Esophagus muscularis mucosa (tissue), 4 donors: Measurements from ENCODE around the gene DFFB. TPM values are rescaled to one million over a fixed set of nuclear protein-coding genes. Genes with fewer than 3 reads are reported as not detected.

ENCODE experiments used
- DNase-seq: peaks from one replicate; pipeline ENCODE4 v3.0.0-alpha.2; 2017; ENCODE audit errors: extremely low spot score
- H3K27ac ChIP-seq, 4 donors: fragments of 200-600 bp; sonication (generic); replicated peaks in 1 of 4; 1 replicate in 3 of 4; 2 replicates in 1 of 4; pipeline ENCODE4 v1.5.1; 2016 to 2019; ENCODE audit warnings: mild to moderate bottlenecking in 1 of 4
- H3K27me3 ChIP-seq, 4 donors: fragments of 200-600 bp; sonication (generic); one replicate each; pipeline versions ENCODE4 v1.5.1 to v1.6.0; 2016 to 2019
- H3K36me3 ChIP-seq, 4 donors: fragments of 200-600 bp; sonication (generic); one replicate each; pipeline ENCODE4 v1.5.1; 2016 to 2019
- H3K4me1 ChIP-seq, 4 donors: fragments of 200-600 bp; sonication (generic); one replicate each; pipeline ENCODE4 v1.5.1; 2016 to 2019
- H3K4me3 ChIP-seq, 4 donors: fragments of 200-600 bp; sonication (generic); 1 replicate in 2 of 4; 2 replicates in 2 of 4; pipeline ENCODE4 v1.5.1; 2016 to 2019; ENCODE audit warnings: mild to moderate bottlenecking in 4 of 4, moderate library complexity in 1 of 4
- H3K9me3 ChIP-seq, 4 donors: fragments of 200-600 bp; sonication (generic); 1 replicate in 3 of 4; 2 replicates in 1 of 4; pipeline ENCODE4 v1.5.1; 2016 to 2019
- EP300 ChIP-seq: sonication (generic); formaldehyde crosslinking; IDR thresholded peaks from one replicate; pipeline ENCODE4 v1.6.1; 2017; ENCODE audit warnings: antibody characterized with exemption
- POLR2A ChIP-seq: fragments of 450-650 bp; IDR thresholded peaks from one replicate; pipeline ENCODE4 v1.6.1; 2017; ENCODE audit warnings: antibody characterized with exemption, moderate library complexity, mild to moderate bottlenecking, low read depth
- POLR2AphosphoS5 ChIP-seq, 2 donors: sonication (generic); formaldehyde crosslinking; IDR thresholded peaks; one replicate each; pipeline ENCODE4 v1.6.1; 2017; ENCODE audit warnings: antibody characterized with exemption in 2 of 2
- WGBS: methylation state at CpG from one replicate; pipeline ENCODE4 v1.1.5; 2018; 5-methylcytosine and 5-hydroxymethylcytosine counted together
- intact Hi-C: fragments of 100-400 bp; cut with DNase I; formaldehyde crosslinking; loops from one replicate; pipeline ENCODE4 v1.15.1; 2023
- total RNA-seq, 4 donors: library from RNA; depleted of rRNA; stranded (reverse); fragments of >200 nt; gene quantifications; one replicate each; pipeline versions ENCODE4 v1.1.0 to v1.2.1, GENCODE V29; 2016
- TF ChIP-seq, protein P1 (sequence below), 3 experiments: fragments of 200-600 bp in 2 of 3; fragments of 450-650 bp in 1 of 3; sonication (generic) in 2 of 3; IDR thresholded peaks; one replicate each; pipeline ENCODE4 v1.5.1; 2017 to 2019; ENCODE audit warnings: antibody characterized with exemption in 3 of 3, mild to moderate bottlenecking in 2 of 3, moderate library complexity in 1 of 3

Gene DFFB
- total RNA-seq, 4 donors from 2014 or later, result 5.0 to 13.4 (median 5.2) TPM

DNA sequence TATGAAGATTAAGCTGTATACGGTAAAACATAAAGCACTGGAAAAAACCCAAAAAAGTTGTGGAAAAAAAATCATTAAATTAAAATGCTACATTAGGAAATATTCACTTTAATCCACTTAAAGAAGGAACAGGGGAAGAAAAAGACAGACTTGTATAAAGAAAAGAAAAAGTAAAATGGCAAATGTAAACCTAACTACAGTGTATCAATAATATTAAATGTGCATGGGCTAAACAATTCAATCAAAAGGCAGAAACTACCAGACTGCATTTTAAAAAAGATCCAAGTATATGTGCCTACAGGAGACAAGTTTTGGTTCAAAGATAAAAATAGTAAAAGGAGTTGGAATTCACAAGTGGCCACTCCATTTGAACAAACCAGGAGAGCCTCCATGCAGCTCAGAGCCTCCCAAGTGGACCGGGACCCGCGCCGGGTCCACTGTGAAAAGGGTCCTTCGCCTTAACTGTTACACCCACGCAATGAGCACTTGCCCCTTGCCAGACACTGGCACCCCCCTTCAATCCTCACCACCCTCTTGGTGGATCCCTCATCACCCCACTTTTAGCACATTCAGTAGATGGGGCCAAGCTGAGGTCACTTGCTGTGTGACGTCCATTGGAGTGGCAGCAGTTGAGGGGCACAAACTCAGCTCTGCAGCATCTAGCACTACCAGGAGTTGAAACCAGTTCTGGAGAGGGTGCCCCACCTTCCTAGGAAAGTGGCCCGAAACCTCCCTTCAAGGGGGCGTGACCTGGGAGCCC is 41.9 kb downstream of the DFFB start:
- intact Hi-C loops, result loop anchor here (10.0 kb wide), 1 partner anchor 104 kb away; the partner anchor contains the start of gene LRRC47
- H3K4me3 ChIP-seq, result peak overlapping the region; percentile 76 to 88 (median 86)
- TF ChIP-seq POLR2A (no peak), EP300 (no peak)
- TF ChIP-seq, protein P1, sequence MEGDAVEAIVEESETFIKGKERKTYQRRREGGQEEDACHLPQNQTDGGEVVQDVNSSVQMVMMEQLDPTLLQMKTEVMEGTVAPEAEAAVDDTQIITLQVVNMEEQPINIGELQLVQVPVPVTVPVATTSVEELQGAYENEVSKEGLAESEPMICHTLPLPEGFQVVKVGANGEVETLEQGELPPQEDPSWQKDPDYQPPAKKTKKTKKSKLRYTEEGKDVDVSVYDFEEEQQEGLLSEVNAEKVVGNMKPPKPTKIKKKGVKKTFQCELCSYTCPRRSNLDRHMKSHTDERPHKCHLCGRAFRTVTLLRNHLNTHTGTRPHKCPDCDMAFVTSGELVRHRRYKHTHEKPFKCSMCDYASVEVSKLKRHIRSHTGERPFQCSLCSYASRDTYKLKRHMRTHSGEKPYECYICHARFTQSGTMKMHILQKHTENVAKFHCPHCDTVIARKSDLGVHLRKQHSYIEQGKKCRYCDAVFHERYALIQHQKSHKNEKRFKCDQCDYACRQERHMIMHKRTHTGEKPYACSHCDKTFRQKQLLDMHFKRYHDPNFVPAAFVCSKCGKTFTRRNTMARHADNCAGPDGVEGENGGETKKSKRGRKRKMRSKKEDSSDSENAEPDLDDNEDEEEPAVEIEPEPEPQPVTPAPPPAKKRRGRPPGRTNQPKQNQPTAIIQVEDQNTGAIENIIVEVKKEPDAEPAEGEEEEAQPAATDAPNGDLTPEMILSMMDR (IDR thresholded peaks at IDR 0.05), result no peak
- peak overlapping the region; percentile 93 to 98 (median 94) for H3K27ac ChIP-seq
- H3K27me3 ChIP-seq, result no peaks in the 10 kb centered on the region
- peaks cover 0 to 11% (median 5%) of the 10 kb centered on the region in 4 donors for H3K9me3 ChIP-seq
- DNase-seq, result no peak
- H3K36me3 ChIP-seq, result peaks cover 0 to 8% (median 0%) of the 10 kb centered on the region in 4 donors
- H3K4me1 ChIP-seq, result peaks cover 7 to 45% (median 39%) of the 10 kb centered on the region in 4 donors
- 53% methylated on average over 8 of the region's 10 CpGs for WGBS

DNA sequence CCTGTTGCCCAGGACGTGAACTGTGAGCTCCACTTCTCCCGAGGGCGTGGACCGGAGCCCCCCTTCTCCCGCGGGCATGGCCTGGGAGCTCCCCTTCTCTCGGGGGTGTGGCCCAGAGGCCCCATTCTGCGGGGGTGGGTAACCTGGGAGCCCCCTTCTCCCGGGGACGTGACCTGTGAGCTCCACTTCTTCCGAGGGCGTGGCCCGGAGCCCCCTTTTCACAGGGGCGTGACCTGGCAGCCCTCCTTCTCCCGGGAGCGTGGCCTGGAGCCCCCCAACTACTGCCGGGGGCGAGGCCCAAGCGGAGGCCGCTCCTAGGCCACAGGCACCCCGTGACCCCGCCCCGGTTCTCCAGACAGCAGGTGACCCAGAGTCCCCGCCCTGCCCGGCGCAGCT is 42.5 kb downstream of the DFFB start:
- Histone ChIP-seq H3K27me3 (no peaks in the 10 kb centered on the region), H3K4me1 (peaks cover 7 to 40% (median 35%) of the 10 kb centered on the region in 4 donors), H3K36me3 (peaks cover 0 to 6% (median 0%) of the 10 kb centered on the region in 4 donors), H3K4me3 (peak overlapping the region; percentile 76 to 88 (median 86)), H3K9me3 (peaks cover 0 to 11% (median 5%) of the 10 kb centered on the region in 4 donors), H3K27ac (peak overlapping the region; percentile 93 to 98 (median 94))
- no peak for TF ChIP-seq POLR2A
- TF ChIP-seq, protein P1 (IDR thresholded peaks at IDR 0.05), result no peak
- TF ChIP-seq EP300, result no peak
- TF ChIP-seq POLR2AphosphoS5 (IDR thresholded peaks at IDR 0.05), result no peak
- intact Hi-C loops, result loop anchor here (10.0 kb wide), 1 partner anchor 105 kb away; the partner anchor contains the start of gene LRRC47
- no peak for DNase-seq
- WGBS, result 0% methylated on average over 10 of the region's 26 CpGs

DNA sequence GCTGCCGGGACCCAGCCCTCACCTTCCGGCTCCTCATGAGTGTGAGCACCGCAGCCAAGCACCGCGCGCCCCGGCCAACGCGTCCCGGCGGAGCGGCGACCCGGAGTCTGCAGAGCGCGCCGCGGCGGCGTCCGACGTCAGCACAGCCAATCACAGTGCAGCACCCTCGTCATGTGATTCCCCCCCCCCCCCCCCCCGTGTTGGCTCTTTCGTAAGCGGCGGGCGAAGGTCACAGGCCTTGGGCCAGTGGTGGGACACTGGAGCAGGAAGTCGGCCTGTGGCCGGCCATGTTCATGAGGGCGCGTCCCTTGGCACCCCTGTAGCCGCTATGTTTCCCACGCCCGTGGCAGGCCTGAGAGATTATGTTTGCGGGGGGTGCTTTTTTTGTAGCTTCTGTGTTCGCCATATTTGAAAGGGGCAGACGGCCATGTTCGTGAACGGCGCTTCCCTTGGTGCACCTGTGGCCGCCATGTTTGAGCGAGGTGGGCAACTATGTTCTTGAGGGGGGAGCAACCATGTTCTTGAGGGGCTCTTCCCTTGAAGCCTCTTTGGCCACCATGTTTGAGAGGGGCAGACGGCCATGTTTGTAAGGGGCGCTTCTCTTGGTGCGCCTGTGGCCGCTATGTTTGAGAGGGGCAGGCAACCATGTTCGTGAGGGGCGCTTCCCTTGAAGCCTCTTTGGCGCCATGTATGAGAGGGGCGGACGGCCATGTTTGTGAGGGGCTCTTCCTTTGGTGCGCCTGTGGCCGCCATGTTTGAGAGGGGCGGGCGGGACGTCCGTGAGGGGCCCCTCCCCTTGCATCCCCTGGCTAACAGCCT is 43.1 kb downstream of the DFFB start, which contains the start of gene C1orf174:
Gene C1orf174, minus strand, starts transcription at position 123 of the 819 bp plus-strand sequence. Its CDS starts 86 bp downstream, at position 37.
- Histone ChIP-seq H3K27me3 (no peaks in the 10 kb centered on the region), H3K4me3 (peak within 1 kb of the TSS; percentile 76 to 88 (median 86)), H3K9me3 (peaks cover 0 to 11% (median 5%) of the 10 kb centered on the region in 4 donors), H3K4me1 (peaks cover 7 to 34% (median 29%) of the 10 kb centered on the region in 4 donors), H3K36me3 (peaks cover 0 to under 1% (median 0%) of the 10 kb centered on the region in 4 donors), H3K27ac (peak within 1 kb of the TSS; percentile 93 to 98 (median 94))
- intact Hi-C loops, result no loop called here
- peak; percentile 99 for DNase-seq
- WGBS, result 2% methylated on average over 22 of the region's 58 CpGs
- TF ChIP-seq, protein P1 (IDR thresholded peaks at IDR 0.05), result no peak
- TF ChIP-seq EP300 (no peak), POLR2AphosphoS5 (IDR thresholded peaks at IDR 0.05) (peak; percentile 23 to 90), POLR2A (peak; percentile 40)

DNA sequence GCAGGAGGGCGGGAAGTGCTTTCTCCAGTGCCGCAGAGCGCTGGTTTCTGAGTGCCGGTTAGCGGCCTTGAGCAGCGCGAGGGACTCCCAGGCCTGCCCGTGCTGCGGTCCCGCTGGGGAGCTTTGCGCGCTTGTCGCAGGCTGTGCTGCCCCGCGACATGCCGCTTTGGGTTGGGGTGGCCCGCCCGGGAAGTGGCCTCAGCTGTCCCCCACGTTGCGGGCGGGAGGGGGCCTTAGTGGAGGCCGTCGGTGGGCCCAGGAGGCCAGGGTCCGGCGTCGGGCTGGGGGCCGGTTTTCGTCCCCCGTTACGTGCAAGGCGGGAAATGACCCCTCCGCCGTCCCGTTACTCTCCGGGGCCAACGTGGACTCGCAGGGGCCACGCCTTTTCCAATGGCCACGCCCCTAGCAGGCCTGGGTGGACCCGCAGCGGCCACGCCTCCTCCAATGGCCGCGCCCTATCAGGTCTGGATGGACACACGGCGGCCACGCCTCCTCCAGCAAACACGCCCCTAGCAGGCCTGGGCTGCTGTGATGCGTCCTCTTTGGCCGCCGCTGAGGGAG is 43.8 kb downstream of the DFFB start:
- Histone ChIP-seq H3K4me3 (peak overlapping the region; percentile 76 to 88 (median 86)), H3K4me1 (peaks cover 7 to 27% (median 22%) of the 10 kb centered on the region in 4 donors), H3K27me3 (no peaks in the 10 kb centered on the region), H3K27ac (peak overlapping the region; percentile 93 to 98 (median 94)), H3K36me3 (no peaks in the 10 kb centered on the region), H3K9me3 (peaks cover 0 to 11% (median 5%) of the 10 kb centered on the region in 4 donors)
- intact Hi-C loops, result no loop called here
- TF ChIP-seq, protein P1 (IDR thresholded peaks at IDR 0.05), result no peak
- peak; percentile 79 to 88 for TF ChIP-seq POLR2AphosphoS5 (IDR thresholded peaks at IDR 0.05)
- 0% methylated on average over 10 of the region's 51 CpGs for WGBS
- peak; percentile 99 for DNase-seq
